Natural killer cell treated with Interleukin-12 subunit alpha and Interleukin-12 subunit beta and Interleukin-15 and Interleukin-18, amount 100 ng/mL, for 72 hours (primary cell): Measurements from ENCODE around the gene PCGF6. TPM values are rescaled to one million over a fixed set of nuclear protein-coding genes. Genes with fewer than 3 reads are reported as not detected.
A peak's percentile ranks its signal among the peaks of the same experiment; 100 is the strongest.
"Not testable (repeated sequence)": the region's sequence is repeated elsewhere in the genome, so short reads cannot be mapped to it uniquely, and the experiment has no call there.

Experiments
- ATAC-seq, 2 donors: fragments of 150-1000 bp; cut with Tn5 transposase in 1 of 2; sonication (Bioruptor Pico), chemical (Tn5 transposase) in 1 of 2; 2 replicates each; pipeline ENCODE4 v1.10.0; 2021
- DNase-seq: peaks from one replicate; pipeline ENCODE4 v3.0.0; 2022; ENCODE audit warnings: low spot score
- H3K27ac Mint-ChIP-seq, 2 donors: 1 replicate in 1 of 2; 2 replicates in 1 of 2; pipeline ENCODE4 v1.8.0; 2022; ENCODE audit warnings: mixed read lengths in 2 of 2, mild to moderate bottlenecking in 1 of 2, moderate library complexity in 1 of 2
- H3K27me3 Mint-ChIP-seq, 2 donors: 1 replicate in 1 of 2; 2 replicates in 1 of 2; pipeline ENCODE4 v1.8.0; 2022; ENCODE audit warnings: mixed read lengths in 2 of 2
- H3K36me3 Mint-ChIP-seq: one replicate; pipeline ENCODE4 v1.8.0; 2022; ENCODE audit warnings: mixed read lengths
- H3K4me1 Mint-ChIP-seq, 2 donors: 1 replicate in 1 of 2; 2 replicates in 1 of 2; pipeline ENCODE4 v1.8.0; 2022; ENCODE audit warnings: low read depth in 2 of 2, mixed read lengths in 2 of 2, mild to moderate bottlenecking in 1 of 2
- H3K4me3 Mint-ChIP-seq: one replicate; pipeline ENCODE4 v1.8.0; 2022; ENCODE audit warnings: mixed read lengths
- H3K9me3 Mint-ChIP-seq: 2 replicates; pipeline ENCODE4 v1.8.0; 2022; ENCODE audit warnings: mixed read lengths
- total RNA-seq, 2 donors: library from RNA; stranded (reverse); gene quantifications; one replicate each; pipeline ENCODE4 v1.2.3, GENCODE V29; 2022

The PCGF6 gene
- total RNA-seq, 2 donors from 2014 or later: 12.2 to 19.0 TPM

- no peak for DNase-seq
- no peaks in the 10 kb centered on the region for H3K4me1 Mint-ChIP-seq
- no peak for ATAC-seq
- no peaks in the 10 kb centered on the region for H3K9me3 Mint-ChIP-seq
- no peaks in the 10 kb centered on the region for H3K27me3 Mint-ChIP-seq
- H3K4me3 Mint-ChIP-seq: no peak overlapping the region
- H3K27ac Mint-ChIP-seq: no peak overlapping the region
- no peaks in the 10 kb centered on the region for H3K36me3 Mint-ChIP-seq
These were observed 5.1 kb upstream of the PCGF6 start for GRCh38 chr10:103355906-103356599.

GRCh38 chr10:103354567-103354966 lies 3.6 kb upstream of the PCGF6 start:
- not testable (repeated sequence) for ATAC-seq, H3K4me3 Mint-ChIP-seq, DNase-seq, H3K27me3 Mint-ChIP-seq, H3K27ac Mint-ChIP-seq, H3K36me3 Mint-ChIP-seq, H3K4me1 Mint-ChIP-seq, H3K9me3 Mint-ChIP-seq

GRCh38 chr10:103353281-103353680 lies 2.3 kb upstream of the PCGF6 start:
- Mint-ChIP-seq H3K4me1 (peaks cover 0 to 2% of the 10 kb centered on the region in 2 donors), H3K9me3 (no peaks in the 10 kb centered on the region), H3K4me3 (no peak overlapping the region), H3K36me3 (no peaks in the 10 kb centered on the region), H3K27ac (no peak overlapping the region), H3K27me3 (no peaks in the 10 kb centered on the region)
- ATAC-seq (no peak), DNase-seq (no peak)

GRCh38 chr10:103350175-103350516 lies 794 bp downstream of the PCGF6 start:
- Mint-ChIP-seq H3K27me3 (no peaks in the 10 kb centered on the region), H3K27ac (peak overlapping the region; percentile 64 to 80), H3K9me3 (no peaks in the 10 kb centered on the region), H3K4me1 (peaks cover 0 to 2% of the 10 kb centered on the region in 2 donors), H3K4me3 (peak overlapping the region; percentile 89), H3K36me3 (no peaks in the 10 kb centered on the region)
- DNase-seq (no peak), ATAC-seq (no peak)

- no peaks in the 10 kb centered on the region for H3K9me3 Mint-ChIP-seq
- no peaks in the 10 kb centered on the region for H3K4me1 Mint-ChIP-seq
- DNase-seq (no peak), ATAC-seq (no peak)
- peaks cover 11% of the 10 kb centered on the region for H3K36me3 Mint-ChIP-seq
- H3K27ac Mint-ChIP-seq: no peak overlapping the region
- no peak overlapping the region for H3K4me3 Mint-ChIP-seq
- no peaks in the 10 kb centered on the region for H3K27me3 Mint-ChIP-seq
These were observed 14.6 kb downstream of the PCGF6 start for GRCh38 chr10:103336370-103336769.

- ATAC-seq: no peak
- no peak overlapping the region for H3K27ac Mint-ChIP-seq
- H3K27me3 Mint-ChIP-seq: no peaks in the 10 kb centered on the region
- no peaks in the 10 kb centered on the region for H3K9me3 Mint-ChIP-seq
- H3K4me1 Mint-ChIP-seq: no peaks in the 10 kb centered on the region
- H3K36me3 Mint-ChIP-seq: peaks cover 11% of the 10 kb centered on the region
- H3K4me3 Mint-ChIP-seq: no peak overlapping the region
- no peak for DNase-seq
These were observed 16.4 kb downstream of the PCGF6 start for GRCh38 chr10:103334567-103334966.

GRCh38 chr10:103333934-103334520 lies 16.9 kb downstream of the PCGF6 start:
- no peaks in the 10 kb centered on the region for H3K27me3 Mint-ChIP-seq
- H3K36me3 Mint-ChIP-seq: peaks cover 11% of the 10 kb centered on the region
- ATAC-seq (no peak), DNase-seq (no peak)
- H3K27ac Mint-ChIP-seq: no peak overlapping the region
- no peaks in the 10 kb centered on the region for H3K4me1 Mint-ChIP-seq
- no peaks in the 10 kb centered on the region for H3K9me3 Mint-ChIP-seq
- no peak overlapping the region for H3K4me3 Mint-ChIP-seq

- ATAC-seq (no peak), DNase-seq (no peak)
- Mint-ChIP-seq H3K27ac (no peak overlapping the region), H3K4me1 (no peaks in the 10 kb centered on the region), H3K9me3 (no peaks in the 10 kb centered on the region), H3K4me3 (no peak overlapping the region), H3K27me3 (no peaks in the 10 kb centered on the region), H3K36me3 (peaks cover 6% of the 10 kb centered on the region)
These were observed 23.0 kb downstream of the PCGF6 start for GRCh38 chr10:103327906-103328305.

- no peaks in the 10 kb centered on the region for H3K4me1 Mint-ChIP-seq
- no peak overlapping the region for H3K4me3 Mint-ChIP-seq
- DNase-seq (no peak), ATAC-seq (no peak)
- H3K27me3 Mint-ChIP-seq: no peaks in the 10 kb centered on the region
- no peak overlapping the region for H3K27ac Mint-ChIP-seq
- H3K9me3 Mint-ChIP-seq: no peaks in the 10 kb centered on the region
- no peaks in the 10 kb centered on the region for H3K36me3 Mint-ChIP-seq
These were observed 34.9 kb downstream of the PCGF6 start for GRCh38 chr10:103316087-103316486.

GRCh38 chr10:103310197-103310596 lies 40.7 kb downstream of the PCGF6 start:
- no peaks in the 10 kb centered on the region for H3K9me3 Mint-ChIP-seq
- H3K4me1 Mint-ChIP-seq: no peaks in the 10 kb centered on the region
- no peaks in the 10 kb centered on the region for H3K27me3 Mint-ChIP-seq
- H3K36me3 Mint-ChIP-seq: no peaks in the 10 kb centered on the region
- DNase-seq: no peak
- no peak overlapping the region for H3K27ac Mint-ChIP-seq
- no peak for ATAC-seq
- no peak overlapping the region for H3K4me3 Mint-ChIP-seq

GRCh38 chr10:103307594-103307993 lies 43.3 kb downstream of the PCGF6 start:
- H3K4me1 Mint-ChIP-seq: no peaks in the 10 kb centered on the region
- ATAC-seq: no peak
- no peak overlapping the region for H3K27ac Mint-ChIP-seq
- DNase-seq: no peak
- no peaks in the 10 kb centered on the region for H3K36me3 Mint-ChIP-seq
- no peaks in the 10 kb centered on the region for H3K27me3 Mint-ChIP-seq
- H3K4me3 Mint-ChIP-seq: no peak overlapping the region
- H3K9me3 Mint-ChIP-seq: no peaks in the 10 kb centered on the region

- no peak overlapping the region for H3K4me3 Mint-ChIP-seq
These were observed 55.4 kb downstream of the PCGF6 start for GRCh38 chr10:103295374-103296015.

GRCh38 chr10:103291588-103291987 lies 59.4 kb downstream of the PCGF6 start:
- H3K9me3 Mint-ChIP-seq: no peaks in the 10 kb centered on the region
- no peak overlapping the region for H3K4me3 Mint-ChIP-seq
- DNase-seq (no peak), ATAC-seq (no peak)
- H3K4me1 Mint-ChIP-seq: no peaks in the 10 kb centered on the region
- H3K27me3 Mint-ChIP-seq: peaks cover 18 to 26% of the 10 kb centered on the region in 2 donors
- H3K27ac Mint-ChIP-seq: no peak overlapping the region
- no peaks in the 10 kb centered on the region for H3K36me3 Mint-ChIP-seq

More at GRCh38 chr10:103295374-103296015, 55.4 kb downstream of the PCGF6 start:
- Mint-ChIP-seq H3K27me3 (peaks cover 0 to 10% of the 10 kb centered on the region in 2 donors), H3K9me3 (no peaks in the 10 kb centered on the region), H3K4me1 (no peaks in the 10 kb centered on the region), H3K27ac (no peak overlapping the region), H3K36me3 (no peaks in the 10 kb centered on the region)
- ATAC-seq: no peak
- DNase-seq: no peak

- H3K27me3 Mint-ChIP-seq: peaks cover 32% of the 10 kb centered on the region in 2 donors
- H3K27ac Mint-ChIP-seq: no peak overlapping the region
These were observed 62.9 kb downstream of the PCGF6 start for GRCh38 chr10:103287992-103288391.

More at GRCh38 chr10:103287992-103288391, 62.9 kb downstream of the PCGF6 start:
- Mint-ChIP-seq H3K4me1 (no peaks in the 10 kb centered on the region), H3K4me3 (no peak overlapping the region), H3K9me3 (no peaks in the 10 kb centered on the region), H3K36me3 (no peaks in the 10 kb centered on the region)
- DNase-seq (no peak), ATAC-seq (no peak)
